MCF 10A (cell line): ENCODE measurements around the gene CACNA2D2. TPM values are rescaled to one million over a fixed set of nuclear protein-coding genes. Genes with fewer than 3 reads are reported as not detected.

Source experiments
- BruUV-seq: library from RNA; stranded (reverse); fragments of 400-500 nt; replicated peaks from 2 replicates; lab custom pipeline; 2021; lab: Mats Ljungman, UMichigan
- CTCF ChIA-PET: fragments of 300-600 bp; sonication (Branson Sonifier 250); formaldehyde crosslinking; extraction: SDS; loops from one replicate; lab custom pipeline; 2021; ENCODE audit warnings: antibody characterized with exemption, inconsistent platforms; lab: Yijun Ruan, JAX
- POLR2A ChIA-PET: fragments of 300-600, 350-650 bp; sonication (Branson Sonifier 250); formaldehyde crosslinking; extraction: SDS; loops from one replicate; lab custom pipeline; 2020; ENCODE audit warnings: antibody characterized with exemption, inconsistent platforms; lab: Yijun Ruan, JAX
- DNase-seq: peaks from one replicate; pipeline ENCODE4 v3.0.0-alpha.2; 2018; ENCODE audit not compliant: unreplicated experiment
- H3K27ac Mint-ChIP-seq: one replicate; pipeline ENCODE4 v1.8.0; 2022; ENCODE audit warnings: mild to moderate bottlenecking, low read depth, mixed read lengths; ENCODE audit not compliant: unreplicated experiment
- H3K27me3 Mint-ChIP-seq: one replicate; pipeline ENCODE4 v1.8.0; 2022; ENCODE audit warnings: mixed read lengths; ENCODE audit not compliant: insufficient read depth, unreplicated experiment
- H3K36me3 Mint-ChIP-seq: one replicate; pipeline ENCODE4 v1.8.0; 2022; ENCODE audit warnings: mild to moderate bottlenecking, moderate library complexity, mixed read lengths; ENCODE audit not compliant: insufficient read depth, unreplicated experiment
- H3K4me1 Mint-ChIP-seq: one replicate; pipeline ENCODE4 v1.8.0; 2022; ENCODE audit warnings: mixed read lengths; ENCODE audit not compliant: insufficient read depth, unreplicated experiment
- H3K4me3 Mint-ChIP-seq: one replicate; pipeline ENCODE4 v1.8.0; 2022; ENCODE audit warnings: mild to moderate bottlenecking, moderate library complexity, mixed read lengths; ENCODE audit not compliant: unreplicated experiment
- H3K9me3 Mint-ChIP-seq: one replicate; pipeline ENCODE4 v1.8.0; 2022; ENCODE audit warnings: mixed read lengths; ENCODE audit not compliant: unreplicated experiment
- intact Hi-C: fragments of 100-400 bp; cut with micrococcal nuclease; formaldehyde crosslinking; loops from 2 replicates; pipeline ENCODE4 v1.14.1; 2022
- total RNA-seq: library from RNA; stranded (reverse); gene quantifications from 2 replicates; pipeline ENCODE4 v1.2.3, GENCODE V29; 2022
- TF ChIP-seq, protein P1 (sequence below): fragments of 200-600 bp; IDR thresholded peaks from one replicate; pipeline ENCODE4 v1.8.0; 2022; ENCODE audit warnings: antibody characterized with exemption, mild to moderate bottlenecking; ENCODE audit not compliant: unreplicated experiment

CACNA2D2 gene
- total RNA-seq, 1 experiment from 2014 or later: not detected

DNA sequence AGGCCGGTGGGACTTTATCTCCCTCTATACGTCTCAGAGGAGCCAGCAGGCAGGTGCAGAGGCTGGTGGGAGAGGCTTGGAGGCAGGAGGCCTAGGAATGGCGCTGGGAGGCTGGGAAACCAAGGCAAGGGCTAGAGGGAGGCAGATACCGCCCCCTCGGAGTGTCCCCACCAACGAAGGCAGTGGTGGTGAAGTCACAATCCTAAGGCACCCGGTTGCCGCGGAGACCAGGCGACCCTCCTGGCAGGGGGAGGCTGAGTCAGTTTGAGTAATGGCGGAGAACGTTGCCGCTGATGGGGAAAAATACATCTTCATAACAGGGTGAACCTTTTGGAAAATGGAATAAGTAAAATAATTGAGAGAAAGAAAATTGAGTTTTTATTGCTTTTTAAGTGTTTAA is 29.9 kb upstream of the CACNA2D2 start:
- intact Hi-C loops: no loop called here
- ChIA-PET CTCF (no interaction called here), POLR2A (interaction anchor here (0.9 kb wide), 1 partner anchor 10 kb away, joined by 3 read pairs; no protein-coding TSS in a partner anchor)
- BruUV-seq: no TSS peak
- TF ChIP-seq, protein P1, sequence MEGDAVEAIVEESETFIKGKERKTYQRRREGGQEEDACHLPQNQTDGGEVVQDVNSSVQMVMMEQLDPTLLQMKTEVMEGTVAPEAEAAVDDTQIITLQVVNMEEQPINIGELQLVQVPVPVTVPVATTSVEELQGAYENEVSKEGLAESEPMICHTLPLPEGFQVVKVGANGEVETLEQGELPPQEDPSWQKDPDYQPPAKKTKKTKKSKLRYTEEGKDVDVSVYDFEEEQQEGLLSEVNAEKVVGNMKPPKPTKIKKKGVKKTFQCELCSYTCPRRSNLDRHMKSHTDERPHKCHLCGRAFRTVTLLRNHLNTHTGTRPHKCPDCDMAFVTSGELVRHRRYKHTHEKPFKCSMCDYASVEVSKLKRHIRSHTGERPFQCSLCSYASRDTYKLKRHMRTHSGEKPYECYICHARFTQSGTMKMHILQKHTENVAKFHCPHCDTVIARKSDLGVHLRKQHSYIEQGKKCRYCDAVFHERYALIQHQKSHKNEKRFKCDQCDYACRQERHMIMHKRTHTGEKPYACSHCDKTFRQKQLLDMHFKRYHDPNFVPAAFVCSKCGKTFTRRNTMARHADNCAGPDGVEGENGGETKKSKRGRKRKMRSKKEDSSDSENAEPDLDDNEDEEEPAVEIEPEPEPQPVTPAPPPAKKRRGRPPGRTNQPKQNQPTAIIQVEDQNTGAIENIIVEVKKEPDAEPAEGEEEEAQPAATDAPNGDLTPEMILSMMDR: no peak
- Mint-ChIP-seq H3K27me3 (peaks cover 65% of the 10 kb centered on the region), H3K4me1 (peaks cover 10% of the 10 kb centered on the region), H3K27ac (no peak overlapping the region), H3K36me3 (no peaks in the 10 kb centered on the region), H3K4me3 (no peak overlapping the region), H3K9me3 (no peaks in the 10 kb centered on the region)
- no peak for DNase-seq

DNA sequence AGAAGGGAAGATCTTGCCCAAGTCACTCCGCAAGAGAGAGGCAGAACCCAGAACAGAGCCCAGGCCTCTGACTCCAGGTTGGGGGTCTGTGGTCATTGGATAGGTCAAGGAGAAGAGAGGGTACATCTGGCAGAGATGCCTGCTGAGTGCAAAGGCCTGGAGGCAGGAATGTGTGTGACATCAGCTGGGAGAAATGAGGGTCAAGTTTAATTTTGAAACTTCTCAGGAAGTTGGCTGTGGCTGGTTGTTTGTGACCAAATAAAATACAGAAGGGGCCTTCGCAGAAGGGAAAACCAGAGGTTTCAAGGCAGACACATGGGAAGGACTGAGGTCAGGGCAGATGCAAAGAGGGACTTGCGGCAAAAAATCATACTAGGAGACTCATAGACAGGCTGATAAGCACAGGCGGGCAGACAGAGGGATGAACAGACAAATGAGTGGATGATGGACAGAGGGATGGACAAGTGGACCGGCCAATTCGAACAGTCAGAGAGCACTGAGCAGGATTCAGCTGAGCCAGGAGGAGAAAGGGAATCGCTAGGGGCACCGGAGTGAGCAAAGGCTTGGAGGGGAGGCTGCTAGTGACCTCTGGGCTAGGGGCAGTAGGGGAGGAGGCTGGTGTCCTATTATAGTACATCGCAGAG is 28.8 kb upstream of the CACNA2D2 start:
- H3K36me3 Mint-ChIP-seq: no peaks in the 10 kb centered on the region
- no peak overlapping the region for H3K4me3 Mint-ChIP-seq
- H3K4me1 Mint-ChIP-seq: peaks cover 10% of the 10 kb centered on the region
- H3K27ac Mint-ChIP-seq: no peak overlapping the region
- TF ChIP-seq, protein P1: no peak
- CTCF ChIA-PET: interaction anchor here (0.6 kb wide), 1 partner anchor 1411 kb away, joined by 3 read pairs; no protein-coding TSS in a partner anchor
- H3K27me3 Mint-ChIP-seq: peaks cover 54% of the 10 kb centered on the region
- no peak for DNase-seq
- H3K9me3 Mint-ChIP-seq: no peaks in the 10 kb centered on the region
- POLR2A ChIA-PET: no interaction called here
- BruUV-seq: no TSS peak
- intact Hi-C loops: no loop called here

DNA sequence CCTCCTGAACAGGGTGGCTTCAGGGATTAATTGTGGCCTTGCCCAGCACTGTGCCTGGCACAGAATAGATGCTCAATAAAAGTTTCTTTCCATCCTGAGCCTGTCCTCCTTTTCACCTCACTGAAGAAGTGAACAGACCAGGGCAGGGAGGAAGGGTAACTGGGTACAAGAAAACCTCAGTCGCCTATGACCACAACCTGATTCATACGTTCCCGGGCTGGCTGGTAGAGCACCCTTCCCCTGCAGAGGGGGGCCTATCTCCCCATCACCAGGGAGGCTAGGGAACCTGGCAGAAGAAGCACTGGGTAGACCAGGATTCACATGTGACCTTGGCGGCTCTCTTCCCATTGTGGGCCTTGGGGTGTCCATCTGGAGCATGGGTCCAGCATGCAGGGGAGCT is 27.8 kb upstream of the CACNA2D2 start:
- ChIA-PET CTCF (interaction anchor here (0.6 kb wide), 2 partner anchors 11 to 12 kb away, joined by 3 to 4 read pairs; no protein-coding TSS in a partner anchor), POLR2A (no interaction called here)
- Mint-ChIP-seq H3K27me3 (peaks cover 44% of the 10 kb centered on the region), H3K27ac (no peak overlapping the region), H3K4me1 (peaks cover 10% of the 10 kb centered on the region), H3K9me3 (no peaks in the 10 kb centered on the region), H3K4me3 (no peak overlapping the region), H3K36me3 (no peaks in the 10 kb centered on the region)
- BruUV-seq: no TSS peak
- TF ChIP-seq, protein P1: no peak
- DNase-seq: no peak
- intact Hi-C loops: no loop called here

DNA sequence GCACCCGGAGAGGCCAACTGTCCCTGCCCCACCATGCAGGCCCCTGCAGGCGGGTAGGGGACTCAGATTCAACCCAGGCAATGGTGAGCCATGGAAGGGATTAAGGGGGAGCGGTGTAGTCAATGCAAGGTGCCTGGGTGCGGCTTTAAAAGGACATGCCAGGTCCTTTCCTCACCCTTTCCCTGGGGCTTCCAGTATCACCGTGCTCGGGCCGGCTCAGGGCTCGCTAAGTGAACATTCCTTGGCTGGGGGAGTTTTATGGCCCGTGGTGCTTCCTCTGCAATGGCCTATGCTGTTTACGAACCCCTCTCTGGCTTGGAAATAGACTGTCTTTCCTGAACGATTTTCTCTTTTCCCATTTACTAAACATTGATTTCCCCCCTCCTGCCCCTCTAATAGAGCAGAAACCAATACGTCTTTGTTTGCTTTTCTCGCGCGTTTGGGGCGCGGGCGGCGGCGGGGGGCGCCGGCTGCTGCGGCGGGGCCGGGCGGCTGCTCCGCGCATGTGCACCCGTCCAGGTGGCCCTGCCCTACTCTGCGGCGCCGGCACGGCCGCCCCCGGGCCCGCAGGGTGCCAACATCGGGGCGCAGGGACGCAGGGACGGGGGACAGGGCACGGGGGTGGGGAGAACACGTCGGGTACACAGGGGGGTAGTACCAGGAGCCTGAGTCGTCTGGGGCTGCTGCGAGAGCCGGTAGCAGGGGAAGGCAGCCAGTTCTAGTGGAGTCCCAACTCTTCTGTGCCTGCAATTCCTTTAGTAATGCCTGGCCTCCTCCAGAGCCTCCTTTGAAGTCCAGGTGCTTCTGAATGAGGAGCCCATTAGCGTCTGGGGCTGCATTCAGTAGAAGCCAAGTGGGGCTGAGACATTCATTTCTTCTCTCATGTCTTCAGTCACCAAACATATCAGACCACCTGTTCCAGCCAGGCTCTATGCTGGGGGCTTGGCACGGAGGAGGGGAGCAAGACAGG is 26.9 kb upstream of the CACNA2D2 start:
- intact Hi-C loops: no loop called here
- Mint-ChIP-seq H3K4me3 (no peak overlapping the region), H3K9me3 (no peaks in the 10 kb centered on the region), H3K27me3 (peaks cover 35% of the 10 kb centered on the region), H3K4me1 (peaks cover 10% of the 10 kb centered on the region), H3K27ac (no peak overlapping the region), H3K36me3 (no peaks in the 10 kb centered on the region)
- TF ChIP-seq, protein P1: no peak
- ChIA-PET CTCF (no interaction called here), POLR2A (no interaction called here)
- no peak for DNase-seq
- no TSS peak for BruUV-seq
